K562 (cell line): ENCODE results near the gene ASIP. TPM values are rescaled to one million over a fixed set of nuclear protein-coding genes. Genes with fewer than 3 reads are reported as not detected.

Experiments used
- CBX5 ChIP-seq: IDR thresholded peaks from 2 replicates; pipeline ENCODE4 v1.6.1; 2014; ENCODE audit warnings: low read depth, borderline replicate concordance
- NR3C1 ChIP-seq: sonication (generic); formaldehyde crosslinking; IDR thresholded peaks from 2 replicates; pipeline ENCODE4 v1.8.1; 2022; ENCODE audit warnings: missing genetic modification reagents
- PTRF ChIP-seq: fragments of 450-650 bp; IDR thresholded peaks from 2 replicates; pipeline ENCODE4 v1.6.1; 2016; ENCODE audit warnings: mild to moderate bottlenecking, missing genetic modification characterization, missing compliant biosample characterization
- polyA plus RNA-seq, 8 experiments: library from polyadenylated mRNA; depleted of rRNA in 4 of 8; stranded (reverse) in 5 of 8; unstranded in 3 of 8; fragments of >200 nt; fragmentation: Nextera tagmentation in 2 of 8; fragmentation: Illumina TruSeq in 1 of 8; extraction: Ambion mirVana in 2 of 8; extraction: Trizol in 1 of 8; gene quantifications; 2 replicates each; pipeline versions ENCODE4 v1.2.1 to v1.2.3, GENCODE V29; 2011 to 2014; ENCODE audit warnings: inconsistent platforms in 1 of 8, missing spikeins in 1 of 8
- total RNA-seq, 7 experiments: library from RNA; depleted of rRNA in 6 of 7; stranded (reverse); fragments of >200 nt in 6 of 7; fragmentation: Illumina TruSeq in 2 of 7; extraction: Trizol in 2 of 7; gene quantifications; 2 replicates each; pipeline versions ENCODE4 v1.2.1 to v1.2.3, GENCODE V29; 2011 to 2021; ENCODE audit warnings: low replicate concordance in 1 of 7
- TF ChIP-seq, protein P1 (sequence below), 2 experiments: fragments of 450-650 bp; formaldehyde crosslinking in 1 of 2; IDR thresholded peaks; 2 replicates each; pipeline versions ENCODE4 v1.4.0 to v1.6.1; 2014 to 2020; ENCODE audit warnings: mild to moderate bottlenecking in 2 of 2, borderline replicate concordance in 1 of 2, low read depth in 1 of 2
- TF ChIP-seq, protein P2 (sequence below), 2 experiments: fragments of 450-650 bp; IDR thresholded peaks; 2 replicates each; pipeline ENCODE4 v1.6.1; 2016; ENCODE audit warnings: mild to moderate bottlenecking in 2 of 2, borderline replicate concordance in 1 of 2, low read depth in 1 of 2, moderate library complexity in 1 of 2
- TF ChIP-seq, protein P3 (sequence below): sonication (generic); formaldehyde crosslinking; IDR thresholded peaks from 2 replicates; pipeline ENCODE4 v1.8.1; 2023; ENCODE audit warnings: mild to moderate bottlenecking, missing genetic modification reagents
- TF ChIP-seq, protein P4 (sequence below): fragments of 450-650 bp; IDR thresholded peaks from 2 replicates; pipeline ENCODE4 v1.6.1; 2016; ENCODE audit warnings: low read depth, mild to moderate bottlenecking, moderate library complexity

The ASIP gene
- total and polyA plus RNA-seq, 9 of the 15 experiments (the other 6 are each of a cell fraction or from before 2014, with no cell fraction given) = not detected

GRCh38 chr20:34301587-34302311 lies 60.5 kb downstream of the ASIP start (continued):
- TF ChIP-seq, protein P1, sequence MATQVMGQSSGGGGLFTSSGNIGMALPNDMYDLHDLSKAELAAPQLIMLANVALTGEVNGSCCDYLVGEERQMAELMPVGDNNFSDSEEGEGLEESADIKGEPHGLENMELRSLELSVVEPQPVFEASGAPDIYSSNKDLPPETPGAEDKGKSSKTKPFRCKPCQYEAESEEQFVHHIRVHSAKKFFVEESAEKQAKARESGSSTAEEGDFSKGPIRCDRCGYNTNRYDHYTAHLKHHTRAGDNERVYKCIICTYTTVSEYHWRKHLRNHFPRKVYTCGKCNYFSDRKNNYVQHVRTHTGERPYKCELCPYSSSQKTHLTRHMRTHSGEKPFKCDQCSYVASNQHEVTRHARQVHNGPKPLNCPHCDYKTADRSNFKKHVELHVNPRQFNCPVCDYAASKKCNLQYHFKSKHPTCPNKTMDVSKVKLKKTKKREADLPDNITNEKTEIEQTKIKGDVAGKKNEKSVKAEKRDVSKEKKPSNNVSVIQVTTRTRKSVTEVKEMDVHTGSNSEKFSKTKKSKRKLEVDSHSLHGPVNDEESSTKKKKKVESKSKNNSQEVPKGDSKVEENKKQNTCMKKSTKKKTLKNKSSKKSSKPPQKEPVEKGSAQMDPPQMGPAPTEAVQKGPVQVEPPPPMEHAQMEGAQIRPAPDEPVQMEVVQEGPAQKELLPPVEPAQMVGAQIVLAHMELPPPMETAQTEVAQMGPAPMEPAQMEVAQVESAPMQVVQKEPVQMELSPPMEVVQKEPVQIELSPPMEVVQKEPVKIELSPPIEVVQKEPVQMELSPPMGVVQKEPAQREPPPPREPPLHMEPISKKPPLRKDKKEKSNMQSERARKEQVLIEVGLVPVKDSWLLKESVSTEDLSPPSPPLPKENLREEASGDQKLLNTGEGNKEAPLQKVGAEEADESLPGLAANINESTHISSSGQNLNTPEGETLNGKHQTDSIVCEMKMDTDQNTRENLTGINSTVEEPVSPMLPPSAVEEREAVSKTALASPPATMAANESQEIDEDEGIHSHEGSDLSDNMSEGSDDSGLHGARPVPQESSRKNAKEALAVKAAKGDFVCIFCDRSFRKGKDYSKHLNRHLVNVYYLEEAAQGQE (IDR thresholded peaks at IDR 0.05; ENCODE audit: borderline replicate concordance) = no peak
- TF ChIP-seq, protein P1 (CRISPR knock-in tag; IDR thresholded peaks at IDR 0.05; ENCODE audit: low read depth) = no peak
- no peak for TF ChIP-seq CBX5
- TF ChIP-seq, protein P2, sequence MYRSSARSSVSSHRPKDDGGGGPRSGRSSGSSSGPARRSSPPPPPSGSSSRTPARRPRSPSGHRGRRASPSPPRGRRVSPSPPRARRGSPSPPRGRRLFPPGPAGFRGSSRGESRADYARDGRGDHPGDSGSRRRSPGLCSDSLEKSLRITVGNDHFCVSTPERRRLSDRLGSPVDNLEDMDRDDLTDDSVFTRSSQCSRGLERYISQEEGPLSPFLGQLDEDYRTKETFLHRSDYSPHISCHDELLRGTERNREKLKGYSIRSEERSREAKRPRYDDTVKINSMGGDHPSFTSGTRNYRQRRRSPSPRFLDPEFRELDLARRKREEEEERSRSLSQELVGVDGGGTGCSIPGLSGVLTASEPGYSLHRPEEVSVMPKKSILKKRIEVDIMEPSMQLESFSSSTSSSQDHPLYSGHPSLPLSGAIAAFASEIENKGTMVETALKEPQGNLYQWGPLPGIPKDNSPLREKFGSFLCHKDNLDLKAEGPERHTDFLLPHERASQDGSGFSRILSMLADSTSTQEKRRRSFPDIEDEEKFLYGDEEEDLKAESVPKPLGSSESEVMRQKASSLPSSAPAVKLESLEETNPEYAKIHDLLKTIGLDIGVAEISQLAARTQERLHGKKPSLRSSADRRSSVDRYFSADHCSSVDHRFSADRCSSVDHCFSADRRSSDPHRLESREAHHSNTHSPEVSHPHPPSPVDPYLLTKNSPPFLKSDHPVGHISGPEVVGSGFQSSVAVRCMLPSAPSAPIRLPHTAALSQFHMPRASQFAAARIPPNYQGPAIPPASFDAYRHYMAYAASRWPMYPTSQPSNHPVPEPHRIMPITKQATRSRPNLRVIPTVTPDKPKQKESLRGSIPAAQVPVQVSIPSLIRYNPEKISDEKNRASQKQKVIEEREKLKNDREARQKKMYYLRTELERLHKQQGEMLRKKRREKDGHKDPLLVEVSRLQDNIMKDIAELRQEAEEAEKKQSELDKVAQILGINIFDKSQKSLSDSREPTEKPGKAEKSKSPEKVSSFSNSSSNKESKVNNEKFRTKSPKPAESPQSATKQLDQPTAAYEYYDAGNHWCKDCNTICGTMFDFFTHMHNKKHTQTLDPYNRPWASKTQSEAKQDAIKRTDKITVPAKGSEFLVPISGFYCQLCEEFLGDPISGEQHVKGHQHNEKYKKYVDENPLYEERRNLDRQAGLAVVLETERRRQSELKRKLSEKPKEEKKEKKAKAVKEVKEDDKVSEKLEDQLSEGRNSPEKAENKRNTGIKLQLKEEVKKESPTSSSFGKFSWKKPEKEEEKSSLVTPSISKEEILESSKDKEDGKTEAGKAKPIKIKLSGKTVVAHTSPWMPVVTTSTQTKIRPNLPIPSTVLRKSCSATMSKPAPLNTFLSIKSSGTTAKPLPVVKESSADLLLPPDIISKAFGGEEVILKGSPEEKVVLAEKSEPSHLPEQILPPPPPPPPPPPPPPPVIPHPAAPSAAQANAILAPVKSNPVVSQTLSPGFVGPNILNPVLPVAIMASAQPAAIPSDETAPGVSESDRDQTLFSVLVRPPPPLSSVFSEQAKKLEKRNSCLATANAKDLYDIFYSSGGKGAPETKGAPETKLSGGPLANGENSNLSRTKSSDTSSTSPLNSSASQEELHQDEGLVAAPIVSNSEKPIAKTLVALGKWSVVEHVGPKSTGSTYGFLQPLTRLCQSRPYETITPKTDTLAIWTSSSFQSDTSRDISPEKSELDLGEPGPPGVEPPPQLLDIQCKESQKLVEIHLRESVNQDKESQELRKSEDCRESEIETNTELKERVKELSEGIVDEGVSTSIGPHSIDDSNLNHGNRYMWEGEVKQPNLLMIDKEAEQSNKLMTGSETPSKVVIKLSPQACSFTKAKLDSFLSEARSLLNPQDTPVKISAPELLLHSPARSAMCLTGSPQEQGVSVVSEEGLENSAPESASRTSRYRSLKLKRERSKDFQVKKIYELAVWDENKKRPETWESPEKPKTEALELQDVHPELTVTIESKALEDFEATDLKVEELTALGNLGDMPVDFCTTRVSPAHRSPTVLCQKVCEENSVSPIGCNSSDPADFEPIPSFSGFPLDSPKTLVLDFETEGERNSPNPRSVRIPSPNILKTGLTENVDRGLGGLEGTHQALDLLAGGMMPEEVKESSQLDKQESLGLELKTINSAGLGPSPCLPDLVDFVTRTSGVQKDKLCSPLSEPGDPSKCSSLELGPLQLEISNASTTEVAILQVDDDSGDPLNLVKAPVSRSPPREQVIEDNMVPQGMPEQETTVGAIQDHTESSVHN (IDR thresholded peaks at IDR 0.05; ENCODE audit: borderline replicate concordance in 1 of 2, low read depth in 1 of 2) = no peak
- TF ChIP-seq PTRF (tag) = no peak
- TF ChIP-seq, protein P3, sequence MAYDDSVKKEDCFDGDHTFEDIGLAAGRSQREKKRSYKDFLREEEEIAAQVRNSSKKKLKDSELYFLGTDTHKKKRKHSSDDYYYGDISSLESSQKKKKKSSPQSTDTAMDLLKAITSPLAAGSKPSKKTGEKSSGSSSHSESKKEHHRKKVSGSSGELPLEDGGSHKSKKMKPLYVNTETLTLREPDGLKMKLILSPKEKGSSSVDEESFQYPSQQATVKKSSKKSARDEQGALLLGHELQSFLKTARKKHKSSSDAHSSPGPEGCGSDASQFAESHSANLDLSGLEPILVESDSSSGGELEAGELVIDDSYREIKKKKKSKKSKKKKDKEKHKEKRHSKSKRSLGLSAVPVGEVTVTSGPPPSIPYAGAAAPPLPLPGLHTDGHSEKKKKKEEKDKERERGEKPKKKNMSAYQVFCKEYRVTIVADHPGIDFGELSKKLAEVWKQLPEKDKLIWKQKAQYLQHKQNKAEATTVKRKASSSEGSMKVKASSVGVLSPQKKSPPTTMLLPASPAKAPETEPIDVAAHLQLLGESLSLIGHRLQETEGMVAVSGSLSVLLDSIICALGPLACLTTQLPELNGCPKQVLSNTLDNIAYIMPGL (CRISPR knock-in tag) = no peak
- TF ChIP-seq NR3C1 = no peak
- TF ChIP-seq, protein P4, sequence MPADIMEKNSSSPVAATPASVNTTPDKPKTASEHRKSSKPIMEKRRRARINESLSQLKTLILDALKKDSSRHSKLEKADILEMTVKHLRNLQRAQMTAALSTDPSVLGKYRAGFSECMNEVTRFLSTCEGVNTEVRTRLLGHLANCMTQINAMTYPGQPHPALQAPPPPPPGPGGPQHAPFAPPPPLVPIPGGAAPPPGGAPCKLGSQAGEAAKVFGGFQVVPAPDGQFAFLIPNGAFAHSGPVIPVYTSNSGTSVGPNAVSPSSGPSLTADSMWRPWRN = no peak
